Cardiac fibroblast (primary cell): Measurements from ENCODE around the gene ATP10A.

Source experiments
- DNase-seq, 2 donors: peaks; one replicate each; pipeline versions ENCODE4 v3.0.0 to v3.0.0-alpha.2; 2010; ENCODE audit warnings: low read depth in 2 of 2
- H3K4me3 ChIP-seq, 2 donors: replicated peaks in 1 of 2; 1 replicate in 1 of 2; 2 replicates in 1 of 2; pipeline ENCODE4 v1.5.1; 2011; ENCODE audit warnings: low read depth in 2 of 2, low read length in 2 of 2, mild to moderate bottlenecking in 2 of 2, moderate library complexity in 1 of 2
- CTCF ChIP-seq: IDR thresholded peaks from one replicate; pipeline ENCODE4 v1.5.1; 2011; ENCODE audit warnings: low read depth, mild to moderate bottlenecking, low read length, inconsistent platforms

ATP10A gene

GRCh38 chr15:25707656-25708365, 155.3 kb downstream of the ATP10A start:
- H3K4me3 ChIP-seq = no peak overlapping the region
- no peak for DNase-seq
- no peak for TF ChIP-seq CTCF

GRCh38 chr15:25706176-25706955, 156.8 kb downstream of the ATP10A start:
- H3K4me3 ChIP-seq = no peak overlapping the region
- no peak for TF ChIP-seq CTCF
- no peak for DNase-seq

GRCh38 chr15:25705433-25706115, 157.6 kb downstream of the ATP10A start:
- TF ChIP-seq CTCF = no peak

GRCh38 chr15:25703726-25704125, 159.4 kb downstream of the ATP10A start:
- H3K4me3 ChIP-seq = no peak overlapping the region
- no peak for DNase-seq
- TF ChIP-seq CTCF = no peak

More at GRCh38 chr15:25705433-25706115, 157.6 kb downstream of the ATP10A start:
- no peak for DNase-seq
- H3K4me3 ChIP-seq = no peak overlapping the region

- H3K4me3 ChIP-seq = no peak overlapping the region
- no peak for TF ChIP-seq CTCF
- peak in 1 of 2 donors; percentile 20 for DNase-seq
Measured at GRCh38 chr15:25701721-25702465, 161.2 kb downstream of the ATP10A start.

GRCh38 chr15:25700916-25701315, 162.2 kb downstream of the ATP10A start:
- no peak for TF ChIP-seq CTCF

More at GRCh38 chr15:25700916-25701315, 162.2 kb downstream of the ATP10A start:
- no peak for DNase-seq
- H3K4me3 ChIP-seq = no peak overlapping the region
